NB4 (cell line): ENCODE measurements around the gene DIP2C.

Source experiments
- CTCF ChIP-seq: IDR thresholded peaks from one replicate; pipeline ENCODE4 v1.5.1; 2012; ENCODE audit warnings: low read depth, low read length
- POLR2A ChIP-seq: IDR thresholded peaks from 2 replicates; pipeline ENCODE4 v1.6.1; 2011; ENCODE audit warnings: mild to moderate bottlenecking; ENCODE audit not compliant: insufficient read length; ENCODE audit errors: extremely low read depth

GRCh38 chr10:607545-608185 lies 81.8 kb downstream of the DIP2C start:
- TF ChIP-seq CTCF, result no peak
- TF ChIP-seq POLR2A, result no peak
